CD4-positive, alpha-beta memory T cell (primary cell): ENCODE data around the gene ASPHD2. TPM values are rescaled to one million over a fixed set of nuclear protein-coding genes. Genes with fewer than 3 reads are reported as not detected.

ENCODE experiments used
- CTCF ChIA-PET: fragments of 350-600 bp; sonication (Branson Sonifier 250); formaldehyde crosslinking; loops from one replicate; lab custom pipeline; 2021; ENCODE audit warnings: inconsistent platforms; ENCODE audit not compliant: partially characterized antibody; lab: Charles Lee
- POLR2A ChIA-PET: fragments of 350-600 bp; sonication (Branson Sonifier 250); formaldehyde crosslinking; loops from one replicate; lab custom pipeline; 2021; ENCODE audit not compliant: partially characterized antibody; lab: Charles Lee
- DNase-seq, 5 donors: peaks; one replicate each; pipeline versions ENCODE4 v3.0.0 to v3.0.0-alpha.2; 2020 to 2022; ENCODE audit warnings: mixed read lengths in 1 of 5
- H3K27ac ChIP-seq: one replicate; pipeline ENCODE4 v1.7.0; 2013; ENCODE audit warnings: low read depth, low read length
- H3K27me3 ChIP-seq: 2 replicates; pipeline ENCODE4 v1.7.0; 2013; ENCODE audit warnings: mild to moderate bottlenecking, low read length, moderate library complexity; ENCODE audit not compliant: insufficient read depth
- H3K36me3 ChIP-seq: 2 replicates; pipeline ENCODE4 v1.7.0; 2013; ENCODE audit warnings: mild to moderate bottlenecking, low read length, moderate library complexity; ENCODE audit not compliant: insufficient read depth
- H3K4me1 ChIP-seq: 2 replicates; pipeline ENCODE4 v1.7.0; 2013; ENCODE audit warnings: mild to moderate bottlenecking, low read length, moderate library complexity; ENCODE audit not compliant: insufficient read depth
- H3K4me3 ChIP-seq, 2 donors: one replicate each; pipeline ENCODE4 v1.7.0; 2013; ENCODE audit warnings: low read length in 2 of 2, mild to moderate bottlenecking in 1 of 2
- H3K9me3 ChIP-seq, 2 donors: one replicate each; pipeline ENCODE4 v1.7.0; 2013; ENCODE audit warnings: low read length in 2 of 2, control low read depth in 1 of 2; ENCODE audit not compliant: control insufficient read depth in 1 of 2
- H3K27ac Mint-ChIP-seq, 7 donors: one replicate each; pipeline ENCODE4 v1.8.0; 2020 to 2021; ENCODE audit warnings: mixed read lengths in 7 of 7, mild to moderate bottlenecking in 6 of 7, inconsistent platforms in 3 of 7, moderate library complexity in 3 of 7
- H3K27me3 Mint-ChIP-seq, 2 donors: one replicate each; pipeline ENCODE4 v1.8.0; 2020 to 2021; ENCODE audit warnings: mixed read lengths in 2 of 2
- H3K36me3 Mint-ChIP-seq, 2 donors: one replicate each; pipeline ENCODE4 v1.8.0; 2020 to 2021; ENCODE audit warnings: mixed read lengths in 2 of 2, inconsistent platforms in 1 of 2, mild to moderate bottlenecking in 1 of 2
- H3K4me1 Mint-ChIP-seq, 4 donors: one replicate each; pipeline ENCODE4 v1.8.0; 2020 to 2021; ENCODE audit warnings: mixed read lengths in 4 of 4, mild to moderate bottlenecking in 1 of 4
- H3K4me3 Mint-ChIP-seq, 8 donors: one replicate each; pipeline ENCODE4 v1.8.0; 2020 to 2021; ENCODE audit warnings: mixed read lengths in 8 of 8, mild to moderate bottlenecking in 7 of 8, moderate library complexity in 6 of 8, inconsistent platforms in 3 of 8
- H3K9me3 Mint-ChIP-seq, 8 donors: one replicate each; pipeline ENCODE4 v1.8.0; 2020 to 2021; ENCODE audit warnings: mixed read lengths in 8 of 8, mild to moderate bottlenecking in 5 of 8, inconsistent platforms in 3 of 8, moderate library complexity in 1 of 8
- intact Hi-C: fragments of 100-400 bp; cut with micrococcal nuclease; formaldehyde crosslinking; loops from one replicate; pipeline ENCODE4 v1.15.1; 2023
- polyA plus RNA-seq, 2 donors: library from polyadenylated mRNA; unstranded; fragments of 300-500 nt; fragmentation: Illumina TruSeq; gene quantifications; one replicate each; pipeline ENCODE4 v1.2.3, GENCODE V29; 2021
- total RNA-seq, 2 experiments: library from RNA; stranded (reverse); gene quantifications; one replicate each; pipeline ENCODE4 v1.2.3, GENCODE V29; 2021

ASPHD2 gene
- total and polyA plus RNA-seq, 4 experiments from 2014 or later = 2.8 to 4.1 (median 4.0) TPM

DNA sequence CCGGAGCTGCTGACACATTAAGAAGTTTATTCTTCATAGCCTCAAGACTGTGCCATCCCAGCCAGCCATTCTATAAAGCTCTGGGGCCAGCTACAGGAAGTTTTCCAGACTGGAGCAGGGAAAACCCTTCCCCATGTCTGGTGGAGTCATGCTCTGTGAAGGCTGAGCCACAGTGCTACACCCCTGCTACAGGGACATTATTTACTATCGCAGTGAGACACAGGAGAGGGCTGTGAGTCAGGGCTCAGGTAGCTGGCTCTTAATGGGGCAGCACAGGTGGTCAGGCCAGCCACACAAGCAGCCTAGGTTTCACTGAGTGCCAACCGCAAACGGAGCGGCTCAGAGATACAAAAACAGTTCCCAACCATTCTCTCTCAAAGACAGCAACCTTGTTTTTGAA lies 42.5 kb downstream of the ASPHD2 start:
- H3K27ac Mint-ChIP-seq = no peak overlapping the region
- H3K27me3 ChIP-seq = no peaks in the 10 kb centered on the region
- no peaks in the 10 kb centered on the region for H3K4me1 ChIP-seq
- peaks cover 56% of the 10 kb centered on the region for H3K36me3 ChIP-seq
- H3K4me3 ChIP-seq = no peak overlapping the region
- peaks cover 0 to 4% (median 0%) of the 10 kb centered on the region in 4 donors for H3K4me1 Mint-ChIP-seq
- no peak overlapping the region for H3K27ac ChIP-seq
- ChIA-PET CTCF (no interaction called here), POLR2A (interaction anchor here (2.1 kb wide), 1 partner anchor 12 kb away, joined by 7 read pairs; the partner anchor contains the start of genes HPS4 and SRRD)
- peaks cover 68 to 77% of the 10 kb centered on the region in 2 donors for H3K36me3 Mint-ChIP-seq
- H3K27me3 Mint-ChIP-seq = no peaks in the 10 kb centered on the region
- no peak for DNase-seq
- intact Hi-C loops = no loop called here
- H3K9me3 Mint-ChIP-seq = no peaks in the 10 kb centered on the region
- H3K4me3 Mint-ChIP-seq = no peak overlapping the region
- no peaks in the 10 kb centered on the region for H3K9me3 ChIP-seq

DNA sequence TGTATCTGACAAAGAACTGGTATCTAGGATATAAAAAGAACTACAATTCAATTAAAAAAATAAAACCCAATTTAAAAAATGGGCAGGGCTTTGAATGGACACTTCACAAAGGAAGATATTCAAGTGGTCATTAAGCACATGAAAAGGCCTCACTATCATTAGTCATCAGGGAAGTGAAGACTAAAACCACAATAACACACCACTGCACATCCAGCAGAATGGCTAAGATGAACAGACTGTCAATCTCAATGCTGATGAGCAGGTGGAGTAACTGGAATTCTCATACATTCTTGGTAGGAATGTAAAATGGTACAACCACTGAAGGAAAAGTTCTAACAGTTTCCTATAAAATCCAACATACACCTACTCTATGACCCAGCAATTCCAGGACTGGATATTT lies 45.6 kb downstream of the ASPHD2 start:
- CTCF ChIA-PET = no interaction called here
- H3K4me1 ChIP-seq = peaks cover 11% of the 10 kb centered on the region
- H3K27me3 ChIP-seq = no peaks in the 10 kb centered on the region
- no peak for DNase-seq
- H3K4me3 ChIP-seq = no peak overlapping the region
- H3K36me3 ChIP-seq = peaks cover 50% of the 10 kb centered on the region
- no peaks in the 10 kb centered on the region for H3K27me3 Mint-ChIP-seq
- H3K27ac ChIP-seq = no peak overlapping the region
- no peaks in the 10 kb centered on the region for H3K9me3 ChIP-seq
- H3K4me3 Mint-ChIP-seq = no peak overlapping the region
- peaks cover 19 to 22% (median 22%) of the 10 kb centered on the region in 4 donors for H3K4me1 Mint-ChIP-seq
- POLR2A ChIA-PET = no interaction called here
- no peak overlapping the region for H3K27ac Mint-ChIP-seq
- intact Hi-C loops = no loop called here
- peaks cover 64 to 77% of the 10 kb centered on the region in 2 donors for H3K36me3 Mint-ChIP-seq
- no peaks in the 10 kb centered on the region for H3K9me3 Mint-ChIP-seq

DNA sequence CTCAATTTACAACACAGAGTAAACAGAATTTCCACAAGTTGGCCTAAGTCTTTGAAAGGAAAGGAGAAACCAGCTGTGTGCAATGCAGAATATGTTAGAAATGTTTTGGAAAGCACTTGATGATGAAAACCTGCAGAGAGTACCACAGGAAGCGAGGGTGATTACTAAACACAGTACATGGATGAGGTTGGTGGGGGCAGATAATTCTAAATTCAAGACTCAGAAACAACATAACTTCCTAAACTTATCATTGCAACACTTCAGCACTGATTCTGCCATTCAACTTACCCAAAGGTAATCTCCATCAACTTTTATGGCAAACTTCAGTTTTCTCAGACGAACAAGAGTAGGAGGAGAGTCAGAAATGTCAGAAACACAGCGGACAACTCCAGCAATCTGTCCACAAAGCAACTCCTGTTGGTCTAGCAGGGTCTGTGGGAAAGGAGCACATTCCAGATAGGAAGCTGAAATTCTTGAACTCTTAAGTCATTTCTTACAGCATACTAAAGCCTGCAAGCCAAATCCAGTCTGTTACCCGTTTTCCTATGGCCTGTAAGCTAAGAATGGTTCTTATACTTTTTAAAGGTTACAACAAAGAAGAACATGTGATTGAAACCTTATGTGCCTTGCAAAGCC lies 47.8 kb downstream of the ASPHD2 start:
- ChIA-PET POLR2A (no interaction called here), CTCF (no interaction called here)
- peaks cover 32 to 44% (median 41%) of the 10 kb centered on the region in 4 donors for H3K4me1 Mint-ChIP-seq
- H3K36me3 Mint-ChIP-seq = peaks cover 54 to 68% of the 10 kb centered on the region in 2 donors
- peak overlapping the region in 1 of 8 donors; percentile 1 for H3K4me3 Mint-ChIP-seq
- Histone ChIP-seq H3K4me1 (peaks cover 33% of the 10 kb centered on the region), H3K9me3 (no peaks in the 10 kb centered on the region), H3K36me3 (peaks cover 33% of the 10 kb centered on the region), H3K27ac (no peak overlapping the region), H3K4me3 (no peak overlapping the region), H3K27me3 (no peaks in the 10 kb centered on the region)
- DNase-seq = no peak
- no peaks in the 10 kb centered on the region for H3K27me3 Mint-ChIP-seq
- H3K27ac Mint-ChIP-seq = no peak overlapping the region
- no peaks in the 10 kb centered on the region for H3K9me3 Mint-ChIP-seq
- intact Hi-C loops = no loop called here

DNA sequence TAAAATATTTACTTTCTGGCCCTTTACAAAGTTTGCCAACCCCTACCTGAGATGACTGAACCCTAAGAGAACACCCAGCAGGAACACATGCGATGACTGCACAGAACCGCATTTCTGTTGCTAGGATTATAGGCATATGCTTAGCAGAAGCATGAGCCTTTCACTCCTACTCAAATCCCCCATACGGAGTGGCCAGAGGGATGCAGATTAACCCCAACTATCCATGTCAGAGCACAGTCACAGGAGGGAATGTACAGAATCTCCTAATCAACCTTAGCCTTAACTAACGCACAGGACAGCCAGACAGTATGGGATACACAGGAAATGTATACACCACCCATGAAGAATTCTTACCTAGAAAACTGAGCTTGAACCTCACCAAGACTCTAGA lies 48.3 kb downstream of the ASPHD2 start:
- no peaks in the 10 kb centered on the region for H3K27me3 Mint-ChIP-seq
- peaks cover 38% of the 10 kb centered on the region for H3K4me1 ChIP-seq
- no peaks in the 10 kb centered on the region for H3K27me3 ChIP-seq
- peaks cover 37 to 49% (median 46%) of the 10 kb centered on the region in 4 donors for H3K4me1 Mint-ChIP-seq
- no peaks in the 10 kb centered on the region for H3K9me3 ChIP-seq
- DNase-seq = no peak
- no peak overlapping the region for H3K4me3 ChIP-seq
- H3K9me3 Mint-ChIP-seq = no peaks in the 10 kb centered on the region
- POLR2A ChIA-PET = no interaction called here
- H3K27ac ChIP-seq = no peak overlapping the region
- peak overlapping the region in 2 of 8 donors; percentile 5 to 22 for H3K4me3 Mint-ChIP-seq
- H3K36me3 ChIP-seq = peaks cover 27% of the 10 kb centered on the region
- peaks cover 49 to 63% of the 10 kb centered on the region in 2 donors for H3K36me3 Mint-ChIP-seq
- intact Hi-C loops = no loop called here
- peak overlapping the region in 1 of 7 donors; percentile 71 for H3K27ac Mint-ChIP-seq
- CTCF ChIA-PET = no interaction called here

DNA sequence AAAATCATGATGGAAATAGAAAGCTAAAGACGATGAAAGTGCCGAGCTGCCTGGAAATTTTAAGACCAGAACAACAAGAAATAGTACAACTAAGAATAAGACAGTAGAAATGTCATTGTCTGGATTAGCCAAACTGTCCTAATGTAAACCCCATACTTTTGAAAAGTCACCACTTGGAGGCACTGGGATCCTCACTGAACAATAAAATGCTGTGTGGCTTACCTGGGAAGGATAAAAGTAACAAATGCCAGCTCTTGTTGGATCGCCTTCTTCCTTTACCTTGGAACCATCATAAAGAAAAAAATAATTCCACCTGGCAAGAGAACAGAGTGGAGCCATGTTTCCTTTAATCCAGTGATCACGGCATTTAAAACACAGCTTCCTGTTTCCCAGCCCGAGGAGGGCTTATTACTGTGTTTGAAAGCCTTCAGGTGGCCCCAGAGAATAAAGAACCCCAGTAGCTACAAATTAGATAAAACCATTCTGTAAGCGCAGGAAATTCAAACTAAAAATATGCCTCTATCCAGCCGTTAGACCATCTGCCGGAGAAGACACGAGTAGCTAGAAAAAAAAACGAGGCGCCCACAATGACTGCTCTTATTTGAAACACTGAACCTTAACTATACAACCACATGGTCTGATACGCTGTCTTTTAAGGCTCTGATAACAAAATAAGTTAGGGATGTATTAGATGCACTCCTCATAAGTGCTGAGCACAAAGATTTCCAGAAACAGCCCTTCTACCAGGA lies 50.2 kb downstream of the ASPHD2 start:
- H3K27me3 Mint-ChIP-seq = no peaks in the 10 kb centered on the region
- ChIA-PET POLR2A (interaction anchor here (0.9 to 1.4 kb wide), 6 partner anchors 11 to 195 kb away, joined by 3 to 6 read pairs (median 4); partner anchors contain the start of genes ASPHD2 and TFIP11), CTCF (interaction anchor here (0.7 to 2.1 kb wide), 4 partner anchors 20 to 187 kb away, joined by 3 to 7 read pairs (median 4); no protein-coding TSS in a partner anchor)
- H3K9me3 Mint-ChIP-seq = peaks cover 0 to 2% (median 0%) of the 10 kb centered on the region in 8 donors
- H3K4me3 Mint-ChIP-seq = peak overlapping the region; percentile 71 to 90 (median 78)
- Histone ChIP-seq H3K4me3 (peak overlapping the region in 1 of 2 donors; percentile 26), H3K27ac (no peak overlapping the region), H3K36me3 (peaks cover 18% of the 10 kb centered on the region), H3K4me1 (peaks cover 50% of the 10 kb centered on the region), H3K9me3 (no peaks in the 10 kb centered on the region), H3K27me3 (no peaks in the 10 kb centered on the region)
- intact Hi-C loops = no loop called here
- H3K4me1 Mint-ChIP-seq = peaks cover 47 to 68% (median 58%) of the 10 kb centered on the region in 4 donors
- peak overlapping the region; percentile 72 to 93 (median 87) for H3K27ac Mint-ChIP-seq
- peak in 1 of 5 donors; percentile 15 for DNase-seq
- peaks cover 34 to 56% of the 10 kb centered on the region in 2 donors for H3K36me3 Mint-ChIP-seq

DNA sequence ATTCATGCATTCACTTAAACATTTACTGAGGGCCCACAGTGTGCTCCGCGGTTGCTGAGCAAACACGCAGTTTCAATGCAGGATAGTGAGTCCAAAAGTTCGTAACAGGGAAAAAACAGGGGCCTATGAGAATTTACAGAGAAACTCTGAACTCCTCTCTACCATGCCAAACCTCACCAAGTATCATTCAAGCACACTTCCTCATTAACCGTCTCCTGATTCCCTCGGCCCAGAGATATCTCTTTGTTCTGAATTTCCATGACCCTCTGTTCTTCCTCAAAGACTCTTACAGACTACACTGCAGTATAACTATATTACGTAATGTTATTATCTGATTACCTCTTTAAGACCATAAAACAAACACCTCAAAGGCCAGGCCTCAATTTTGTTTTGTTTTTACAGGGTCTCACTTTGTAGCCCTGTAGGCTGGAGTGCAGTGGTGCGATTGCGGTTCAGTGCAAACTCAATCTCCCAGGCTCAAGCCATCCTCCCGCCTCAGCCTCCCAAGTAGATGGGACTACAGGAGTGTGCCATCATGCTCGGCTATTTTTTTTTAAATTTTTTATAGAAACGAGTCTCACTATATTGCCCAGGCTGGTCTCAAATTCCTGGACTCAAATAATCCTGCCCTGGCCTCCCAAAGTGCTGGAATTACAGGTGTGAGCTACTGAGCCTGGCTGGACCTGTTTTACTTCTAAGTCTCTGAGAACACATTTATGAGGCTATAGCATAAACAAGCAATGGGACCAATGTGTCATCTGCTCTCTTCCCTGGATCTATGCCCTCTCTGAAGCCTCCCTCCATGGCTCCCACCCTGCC lies 50.9 kb downstream of the ASPHD2 start:
- no peak overlapping the region for H3K27ac ChIP-seq
- peak overlapping the region; percentile 72 to 93 (median 89) for H3K27ac Mint-ChIP-seq
- ChIA-PET POLR2A (interaction anchor here (0.6 to 1.4 kb wide), 4 partner anchors 50 to 194 kb away, joined by 3 to 6 read pairs (median 5); partner anchors contain the start of gene ASPHD2), CTCF (interaction anchor here (0.9 to 2.1 kb wide), 5 partner anchors 20 to 186 kb away, joined by 3 to 7 read pairs (median 4); partner anchors contain the start of gene TFIP11)
- no peaks in the 10 kb centered on the region for H3K9me3 ChIP-seq
- DNase-seq = no peak
- H3K4me1 ChIP-seq = peaks cover 58% of the 10 kb centered on the region
- peak overlapping the region; percentile 71 to 90 (median 78) for H3K4me3 Mint-ChIP-seq
- peaks cover 49 to 76% (median 64%) of the 10 kb centered on the region in 4 donors for H3K4me1 Mint-ChIP-seq
- intact Hi-C loops = no loop called here
- H3K36me3 Mint-ChIP-seq = peaks cover 26 to 51% of the 10 kb centered on the region in 2 donors
- H3K27me3 ChIP-seq = no peaks in the 10 kb centered on the region
- peak overlapping the region in 1 of 2 donors; percentile 26 for H3K4me3 ChIP-seq
- H3K27me3 Mint-ChIP-seq = no peaks in the 10 kb centered on the region
- H3K36me3 ChIP-seq = peaks cover 13% of the 10 kb centered on the region
- H3K9me3 Mint-ChIP-seq = peaks cover 0 to 3% (median 0%) of the 10 kb centered on the region in 8 donors
